ENCODE results near the gene ADORA2A. TPM values are rescaled to one million over a fixed set of nuclear protein-coding genes. Genes with fewer than 3 reads are reported as not detected.
A peak's percentile ranks its signal among the peaks of the same experiment; 100 is the strongest.

ADORA2A gene
- total RNA-seq, 4 donors from 2014 or later = 2.6 to 4.2 (median 3.5) TPM

DNA sequence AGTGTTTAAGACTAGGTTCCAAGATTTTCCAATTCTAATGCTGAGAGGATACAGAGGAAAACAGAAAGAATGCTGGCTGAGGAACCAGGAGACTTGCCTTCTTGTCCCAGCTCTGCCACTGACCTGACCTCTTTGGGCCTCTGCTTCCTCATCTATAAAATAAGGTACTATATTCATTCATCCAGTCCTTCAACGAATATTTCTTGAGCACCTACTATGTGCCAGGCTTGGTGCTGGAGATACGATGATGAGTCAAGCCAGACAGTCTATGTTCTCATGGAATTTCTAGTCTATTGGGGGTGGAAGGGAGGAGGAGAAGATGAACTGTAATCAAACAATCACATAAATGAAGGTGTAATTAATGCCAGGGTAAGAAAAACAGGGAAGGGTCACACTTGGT, 39.9 kb downstream of the ADORA2A start:
- 38 to 48% methylated on average over 2 of the region's 2 CpGs for WGBS, 2 donors
- Histone ChIP-seq H3K27me3 (no peaks in the 10 kb centered on the region), H3K36me3 (no peaks in the 10 kb centered on the region), H3K4me3 (no peak overlapping the region), H3K4me1 (peaks cover 0 to 45% (median 14%) of the 10 kb centered on the region in 4 donors), H3K9me3 (no peaks in the 10 kb centered on the region), H3K27ac (peak overlapping the region in 2 of 4 donors; percentile 36 to 61)
- TF ChIP-seq POLR2A (IDR thresholded peaks at IDR 0.05) (no peak), EP300 (IDR thresholded peaks at IDR 0.05) (no peak)
- TF ChIP-seq, protein P1, sequence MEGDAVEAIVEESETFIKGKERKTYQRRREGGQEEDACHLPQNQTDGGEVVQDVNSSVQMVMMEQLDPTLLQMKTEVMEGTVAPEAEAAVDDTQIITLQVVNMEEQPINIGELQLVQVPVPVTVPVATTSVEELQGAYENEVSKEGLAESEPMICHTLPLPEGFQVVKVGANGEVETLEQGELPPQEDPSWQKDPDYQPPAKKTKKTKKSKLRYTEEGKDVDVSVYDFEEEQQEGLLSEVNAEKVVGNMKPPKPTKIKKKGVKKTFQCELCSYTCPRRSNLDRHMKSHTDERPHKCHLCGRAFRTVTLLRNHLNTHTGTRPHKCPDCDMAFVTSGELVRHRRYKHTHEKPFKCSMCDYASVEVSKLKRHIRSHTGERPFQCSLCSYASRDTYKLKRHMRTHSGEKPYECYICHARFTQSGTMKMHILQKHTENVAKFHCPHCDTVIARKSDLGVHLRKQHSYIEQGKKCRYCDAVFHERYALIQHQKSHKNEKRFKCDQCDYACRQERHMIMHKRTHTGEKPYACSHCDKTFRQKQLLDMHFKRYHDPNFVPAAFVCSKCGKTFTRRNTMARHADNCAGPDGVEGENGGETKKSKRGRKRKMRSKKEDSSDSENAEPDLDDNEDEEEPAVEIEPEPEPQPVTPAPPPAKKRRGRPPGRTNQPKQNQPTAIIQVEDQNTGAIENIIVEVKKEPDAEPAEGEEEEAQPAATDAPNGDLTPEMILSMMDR (IDR thresholded peaks at IDR 0.05) = no peak
- no peak for DNase-seq (ENCODE audit: low spot score in 2 of 2)

DNA sequence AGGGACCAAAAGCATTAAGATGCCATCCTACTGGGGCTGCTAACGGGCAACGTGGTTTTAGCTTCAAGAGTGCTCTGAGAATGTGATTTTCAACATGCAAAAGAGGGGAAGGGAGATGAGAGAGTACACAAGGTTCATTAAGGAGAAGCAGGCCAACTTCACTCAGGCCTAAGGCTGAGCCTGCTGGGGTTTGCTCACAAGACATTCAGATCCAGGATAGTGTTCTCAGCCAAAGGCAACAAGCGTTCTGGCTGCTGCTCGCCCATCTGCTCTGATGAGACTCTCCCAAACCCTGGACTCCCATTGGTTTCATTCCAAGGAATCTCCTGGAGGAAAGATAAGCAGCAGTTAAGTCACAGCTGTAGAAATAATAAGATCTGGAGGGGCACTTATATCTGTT, 44.2 kb downstream of the ADORA2A start:
- WGBS, 2 donors = 57 to 65% methylated on average over 4 of the region's 4 CpGs
- H3K9me3 ChIP-seq = peaks cover 0 to 5% (median 0%) of the 10 kb centered on the region in 4 donors
- no peaks in the 10 kb centered on the region for H3K36me3 ChIP-seq
- H3K27me3 ChIP-seq = no peaks in the 10 kb centered on the region
- TF ChIP-seq, protein P1 (IDR thresholded peaks at IDR 0.05) = no peak
- TF ChIP-seq EP300 (IDR thresholded peaks at IDR 0.05) (peak in 1 of 2 donors; percentile 81), POLR2A (IDR thresholded peaks at IDR 0.05) (no peak)
- peak; percentile 59 to 75 for DNase-seq (ENCODE audit: low spot score in 2 of 2)
- no peak overlapping the region for H3K4me3 ChIP-seq
- peaks cover 0 to 52% (median 13%) of the 10 kb centered on the region in 4 donors for H3K4me1 ChIP-seq
- H3K27ac ChIP-seq = peak overlapping the region in 2 of 4 donors; percentile 53 to 65

DNA sequence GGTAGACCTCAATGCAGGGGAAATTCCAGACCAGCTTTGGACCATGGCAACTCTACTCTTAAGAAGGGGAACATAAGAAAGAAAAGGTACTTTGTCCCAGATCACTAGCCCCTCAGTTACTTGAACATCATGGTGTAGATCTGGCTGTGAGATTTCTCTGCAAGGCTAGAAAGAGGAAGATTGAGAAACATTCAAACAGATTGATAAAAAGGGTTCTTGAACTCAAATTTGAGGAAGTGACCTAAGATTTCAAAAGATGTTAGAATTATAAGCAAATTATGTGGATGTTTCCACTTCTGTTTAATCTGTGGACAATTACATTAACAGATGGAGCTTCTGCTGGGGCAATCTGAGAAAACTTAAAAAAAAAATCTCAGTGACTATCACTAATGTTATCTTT, 45.9 kb downstream of the ADORA2A start:
- TF ChIP-seq POLR2A (IDR thresholded peaks at IDR 0.05) = no peak
- no peak for TF ChIP-seq EP300 (IDR thresholded peaks at IDR 0.05)
- TF ChIP-seq, protein P1 (IDR thresholded peaks at IDR 0.05) = no peak
- Histone ChIP-seq H3K4me1 (peaks cover 0 to 38% (median 5%) of the 10 kb centered on the region in 4 donors), H3K27me3 (no peaks in the 10 kb centered on the region), H3K4me3 (no peak overlapping the region), H3K9me3 (peaks cover 0 to 5% (median 0%) of the 10 kb centered on the region in 4 donors), H3K36me3 (no peaks in the 10 kb centered on the region), H3K27ac (peak overlapping the region in 1 of 4 donors; percentile 28)
- no peak for DNase-seq (ENCODE audit: low spot score in 2 of 2)

DNA sequence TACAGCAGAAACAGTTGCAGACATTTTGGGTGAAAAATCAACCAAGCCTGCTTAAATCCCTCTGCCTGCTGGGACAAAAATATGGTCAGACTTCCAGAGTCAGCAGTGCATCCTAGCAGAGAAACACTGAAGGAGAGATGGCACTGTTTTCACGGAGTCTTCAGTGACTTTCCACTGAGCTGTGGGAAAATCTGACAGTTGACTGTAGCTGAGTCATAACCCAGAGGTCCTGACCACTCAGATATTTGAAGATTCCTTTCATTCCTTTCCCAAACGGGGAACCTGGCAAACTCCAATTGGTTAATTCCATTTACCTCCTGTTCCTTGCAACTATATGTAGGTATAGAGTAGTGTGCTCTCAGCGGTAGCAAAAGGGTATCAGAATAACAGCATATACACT, 46.8 kb downstream of the ADORA2A start:
- DNase-seq (ENCODE audit: low spot score in 2 of 2) = no peak
- H3K4me3 ChIP-seq = no peak overlapping the region
- TF ChIP-seq EP300 (IDR thresholded peaks at IDR 0.05) (no peak), POLR2A (IDR thresholded peaks at IDR 0.05) (no peak)
- TF ChIP-seq, protein P1 (IDR thresholded peaks at IDR 0.05) = no peak
- no peaks in the 10 kb centered on the region for H3K36me3 ChIP-seq
- H3K27ac ChIP-seq = peak overlapping the region in 1 of 4 donors; percentile 43
- H3K9me3 ChIP-seq = peaks cover 0 to 5% (median 0%) of the 10 kb centered on the region in 4 donors
- H3K27me3 ChIP-seq = no peaks in the 10 kb centered on the region
- H3K4me1 ChIP-seq = peaks cover 0 to 38% (median 5%) of the 10 kb centered on the region in 4 donors
- WGBS, 2 donors = 32 to 38% methylated on average over 3 of the region's 3 CpGs

DNA sequence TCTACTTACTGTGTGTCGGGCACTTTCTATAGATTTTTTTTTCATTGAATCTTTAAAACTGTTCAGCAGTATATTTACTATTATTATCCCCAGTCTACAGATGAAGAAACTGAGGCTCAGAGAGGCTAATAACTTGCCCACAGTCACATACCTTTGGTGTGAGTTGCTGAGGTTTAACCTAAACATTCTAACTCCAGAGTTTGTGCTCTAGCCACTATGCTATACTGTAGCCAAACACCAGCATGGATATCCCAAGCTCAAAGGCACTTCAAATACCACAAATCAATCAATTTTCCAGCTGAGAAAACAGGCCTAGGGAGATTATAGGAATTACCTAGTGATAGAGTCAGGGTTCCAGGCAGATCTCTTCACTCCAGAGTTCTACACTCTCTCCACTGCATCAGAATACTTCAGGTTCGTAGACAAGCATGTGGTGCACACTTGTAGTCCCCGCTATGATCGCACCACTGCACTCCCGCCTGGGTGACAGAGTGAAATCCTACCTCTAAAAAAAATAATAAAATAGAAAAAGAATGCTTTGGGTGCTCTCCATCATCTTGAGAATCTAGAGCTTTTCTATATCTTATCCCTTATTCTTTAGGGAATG, 47.4 kb downstream of the ADORA2A start:
- WGBS, 2 donors = 79 to 83% methylated on average over 5 of the region's 5 CpGs
- peaks cover 0 to 5% (median 0%) of the 10 kb centered on the region in 4 donors for H3K9me3 ChIP-seq

More for the DNA sequence above, 47.4 kb downstream of the ADORA2A start:
- no peak for DNase-seq (ENCODE audit: low spot score in 2 of 2)
- Histone ChIP-seq H3K4me3 (no peak overlapping the region), H3K27me3 (no peaks in the 10 kb centered on the region), H3K27ac (no peak overlapping the region), H3K36me3 (no peaks in the 10 kb centered on the region), H3K4me1 (peaks cover 0 to 38% (median 5%) of the 10 kb centered on the region in 4 donors)
- TF ChIP-seq POLR2A (IDR thresholded peaks at IDR 0.05) (no peak), EP300 (IDR thresholded peaks at IDR 0.05) (no peak)
- TF ChIP-seq, protein P1 (IDR thresholded peaks at IDR 0.05) = no peak
